Peyer's patch (tissue), 4 donors: Measurements from ENCODE around the gene MYLK4.

Source experiments
- CTCF ChIP-seq, 6 experiments: fragments of 450-650 bp in 4 of 6; fragments of 200-600 bp in 2 of 6; sonication (generic) in 1 of 6; IDR thresholded peaks; one replicate each; pipeline ENCODE4 v1.5.1; 2017 to 2019; ENCODE audit warnings: antibody characterized with exemption in 6 of 6, mild to moderate bottlenecking in 3 of 6, moderate library complexity in 1 of 6
- POLR2A ChIP-seq, 2 donors: fragments of 450-650 bp; IDR thresholded peaks; one replicate each; pipeline ENCODE4 v1.5.1; 2017; ENCODE audit warnings: antibody characterized with exemption in 2 of 2, mild to moderate bottlenecking in 2 of 2, moderate library complexity in 2 of 2

GRCh38 chr6:2764610-2765165, 14.0 kb upstream of the MYLK4 start:
- TF ChIP-seq CTCF (IDR thresholded peaks at IDR 0.05) (no peak), POLR2A (IDR thresholded peaks at IDR 0.05) (peak in 1 of 2 donors; percentile 2)
